KMS-11 (cell line): ENCODE measurements around the gene URB2.

ENCODE experiments used
- H2AFZ ChIP-seq: fragments of 200-600 bp; sonication (generic); 2 replicates; pipeline ENCODE4 v1.6.1; 2016; ENCODE audit warnings: antibody characterized with exemption, mixed run types, low read depth
- H3K27ac ChIP-seq: fragments of 200-600 bp; sonication (generic); 2 replicates; pipeline ENCODE4 v1.6.1; 2016; ENCODE audit warnings: mild to moderate bottlenecking, mixed run types
- H3K27me3 ChIP-seq: fragments of 200-600 bp; sonication (generic); 2 replicates; pipeline ENCODE4 v1.6.1; 2017; ENCODE audit warnings: mild to moderate bottlenecking, low read depth, mixed run types, moderate library complexity; ENCODE audit not compliant: insufficient read depth
- H3K36me3 ChIP-seq: fragments of 200-600 bp; sonication (generic); 2 replicates; pipeline ENCODE4 v1.6.1; 2017; ENCODE audit warnings: mild to moderate bottlenecking, mixed run types; ENCODE audit not compliant: insufficient read depth
- H3K4me1 ChIP-seq: fragments of 200-600 bp; sonication (generic); 2 replicates; pipeline ENCODE4 v1.6.1; 2016; ENCODE audit warnings: mild to moderate bottlenecking, low read depth, mixed run types; ENCODE audit not compliant: poor library complexity, severe bottlenecking
- H3K4me2 ChIP-seq: fragments of 200-600 bp; sonication (generic); 2 replicates; pipeline ENCODE4 v1.7.0; 2016; ENCODE audit warnings: mild to moderate bottlenecking, mixed run types
- H3K4me3 ChIP-seq: fragments of 200-600 bp; sonication (generic); IDR thresholded peaks from 2 replicates; pipeline ENCODE4 v1.6.1; 2017; ENCODE audit warnings: low read depth, low read length, mixed read lengths; ENCODE audit not compliant: insufficient read depth
- H3K79me2 ChIP-seq: fragments of 200-600 bp; sonication (generic); 2 replicates; pipeline ENCODE4 v1.6.1; 2016; ENCODE audit warnings: low read depth, mixed run types; ENCODE audit not compliant: insufficient read depth
- H3K9ac ChIP-seq: fragments of 200-600 bp; sonication (generic); 2 replicates; pipeline ENCODE4 v1.6.1; 2016; ENCODE audit warnings: mild to moderate bottlenecking, mixed run types
- H4K20me1 ChIP-seq: fragments of 200-600 bp; sonication (generic); 2 replicates; pipeline ENCODE4 v1.6.1; 2016; ENCODE audit warnings: mild to moderate bottlenecking, mixed run types; ENCODE audit not compliant: insufficient read depth
- TF ChIP-seq, protein P1 (sequence below): fragments of 200-600 bp; sonication (generic); conservative IDR thresholded peaks from 2 replicates; pipeline ENCODE4 v1.6.1; 2017; ENCODE audit warnings: low read depth, mild to moderate bottlenecking, antibody characterized with exemption, low read length, moderate library complexity, mixed read lengths

Gene URB2

GRCh38 chr1:229597877-229598276, 28.2 kb upstream of the URB2 start:
- H3K4me2 ChIP-seq: no peak overlapping the region
- H3K27ac ChIP-seq: no peak overlapping the region
- no peaks in the 10 kb centered on the region for H3K27me3 ChIP-seq
- H4K20me1 ChIP-seq: no peaks in the 10 kb centered on the region
- no peaks in the 10 kb centered on the region for H3K36me3 ChIP-seq
- no peak overlapping the region for H3K4me3 ChIP-seq
- H2AFZ ChIP-seq: no peak overlapping the region
- H3K79me2 ChIP-seq: peaks cover 6% of the 10 kb centered on the region; the same call in 1 of the 2 replicates
- TF ChIP-seq, protein P1, sequence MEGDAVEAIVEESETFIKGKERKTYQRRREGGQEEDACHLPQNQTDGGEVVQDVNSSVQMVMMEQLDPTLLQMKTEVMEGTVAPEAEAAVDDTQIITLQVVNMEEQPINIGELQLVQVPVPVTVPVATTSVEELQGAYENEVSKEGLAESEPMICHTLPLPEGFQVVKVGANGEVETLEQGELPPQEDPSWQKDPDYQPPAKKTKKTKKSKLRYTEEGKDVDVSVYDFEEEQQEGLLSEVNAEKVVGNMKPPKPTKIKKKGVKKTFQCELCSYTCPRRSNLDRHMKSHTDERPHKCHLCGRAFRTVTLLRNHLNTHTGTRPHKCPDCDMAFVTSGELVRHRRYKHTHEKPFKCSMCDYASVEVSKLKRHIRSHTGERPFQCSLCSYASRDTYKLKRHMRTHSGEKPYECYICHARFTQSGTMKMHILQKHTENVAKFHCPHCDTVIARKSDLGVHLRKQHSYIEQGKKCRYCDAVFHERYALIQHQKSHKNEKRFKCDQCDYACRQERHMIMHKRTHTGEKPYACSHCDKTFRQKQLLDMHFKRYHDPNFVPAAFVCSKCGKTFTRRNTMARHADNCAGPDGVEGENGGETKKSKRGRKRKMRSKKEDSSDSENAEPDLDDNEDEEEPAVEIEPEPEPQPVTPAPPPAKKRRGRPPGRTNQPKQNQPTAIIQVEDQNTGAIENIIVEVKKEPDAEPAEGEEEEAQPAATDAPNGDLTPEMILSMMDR: no peak
- no peak overlapping the region for H3K9ac ChIP-seq
- no peaks in the 10 kb centered on the region for H3K4me1 ChIP-seq

DNA sequence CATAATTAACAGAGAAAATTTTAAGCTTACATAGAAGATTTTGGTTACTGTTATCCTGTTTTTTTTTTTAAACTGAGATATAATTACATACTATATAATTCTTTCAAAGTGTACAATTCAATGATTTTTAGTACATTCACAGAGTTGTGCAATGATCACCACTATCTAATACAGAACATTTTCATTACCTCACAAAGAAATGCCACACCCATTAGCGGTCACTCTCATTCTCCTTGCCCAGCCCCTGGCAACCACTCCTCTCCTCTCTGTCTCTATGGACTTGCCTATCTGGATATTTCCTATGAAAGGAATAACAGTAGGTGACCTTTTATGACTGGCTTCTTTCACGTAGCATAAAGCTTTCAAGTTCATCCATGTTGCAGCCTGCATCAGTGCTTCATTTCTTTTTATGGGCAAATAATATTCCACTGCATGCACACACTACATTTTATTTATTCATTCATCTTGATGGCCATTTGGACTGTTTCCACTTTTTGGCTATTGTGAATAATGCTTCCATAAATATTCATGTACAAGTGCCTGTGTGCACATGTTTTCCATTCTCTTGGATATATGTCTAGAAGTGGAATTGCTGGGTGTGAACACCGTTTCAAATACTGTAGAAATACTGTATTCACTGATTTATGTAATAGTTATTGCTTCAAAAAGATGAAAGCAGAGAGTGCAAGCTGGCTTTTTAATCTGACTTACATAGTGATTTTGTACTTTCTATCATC, 26.7 kb upstream of the URB2 start:
- Histone ChIP-seq H3K4me2 (no peak overlapping the region), H2AFZ (no peak overlapping the region), H4K20me1 (no peaks in the 10 kb centered on the region), H3K27ac (no peak overlapping the region), H3K9ac (no peak overlapping the region), H3K4me1 (no peaks in the 10 kb centered on the region), H3K27me3 (no peaks in the 10 kb centered on the region), H3K79me2 (peaks cover 6% of the 10 kb centered on the region; the same call in 1 of the 2 replicates), H3K4me3 (no peak overlapping the region), H3K36me3 (no peaks in the 10 kb centered on the region)
- TF ChIP-seq, protein P1: no peak

GRCh38 chr1:229600229-229600628, 25.8 kb upstream of the URB2 start:
- Histone ChIP-seq H3K4me3 (no peak overlapping the region), H3K36me3 (no peaks in the 10 kb centered on the region)
- TF ChIP-seq, protein P1: no peak

GRCh38 chr1:229603371-229604005, 22.6 kb upstream of the URB2 start:
- peaks cover 6% of the 10 kb centered on the region; the same call in 1 of the 2 replicates for H3K79me2 ChIP-seq
- TF ChIP-seq, protein P1: no peak
- H3K27ac ChIP-seq: no peak overlapping the region
- H3K9ac ChIP-seq: no peak overlapping the region
- no peaks in the 10 kb centered on the region for H4K20me1 ChIP-seq
- no peak overlapping the region for H2AFZ ChIP-seq
- no peak overlapping the region for H3K4me3 ChIP-seq
- no peaks in the 10 kb centered on the region for H3K4me1 ChIP-seq
- no peaks in the 10 kb centered on the region; the same call in 1 of the 2 replicates for H3K36me3 ChIP-seq
- H3K4me2 ChIP-seq: no peak overlapping the region
- no peaks in the 10 kb centered on the region for H3K27me3 ChIP-seq

More at GRCh38 chr1:229600229-229600628, 25.8 kb upstream of the URB2 start:
- no peaks in the 10 kb centered on the region for H4K20me1 ChIP-seq
- no peaks in the 10 kb centered on the region for H3K27me3 ChIP-seq
- peaks cover 6% of the 10 kb centered on the region; the same call in 1 of the 2 replicates for H3K79me2 ChIP-seq
- no peak overlapping the region for H2AFZ ChIP-seq
- no peak overlapping the region for H3K4me2 ChIP-seq
- no peak overlapping the region for H3K9ac ChIP-seq
- H3K4me1 ChIP-seq: no peaks in the 10 kb centered on the region
- H3K27ac ChIP-seq: no peak overlapping the region
